ENCODE results near the gene ANTXRL.
A peak's percentile ranks its signal among the peaks of the same experiment; 100 is the strongest.
"Not testable (repeated sequence)": the region's sequence is repeated elsewhere in the genome, so short reads cannot be mapped to it uniquely, and the experiment has no call there.

ANTXRL gene

DNA sequence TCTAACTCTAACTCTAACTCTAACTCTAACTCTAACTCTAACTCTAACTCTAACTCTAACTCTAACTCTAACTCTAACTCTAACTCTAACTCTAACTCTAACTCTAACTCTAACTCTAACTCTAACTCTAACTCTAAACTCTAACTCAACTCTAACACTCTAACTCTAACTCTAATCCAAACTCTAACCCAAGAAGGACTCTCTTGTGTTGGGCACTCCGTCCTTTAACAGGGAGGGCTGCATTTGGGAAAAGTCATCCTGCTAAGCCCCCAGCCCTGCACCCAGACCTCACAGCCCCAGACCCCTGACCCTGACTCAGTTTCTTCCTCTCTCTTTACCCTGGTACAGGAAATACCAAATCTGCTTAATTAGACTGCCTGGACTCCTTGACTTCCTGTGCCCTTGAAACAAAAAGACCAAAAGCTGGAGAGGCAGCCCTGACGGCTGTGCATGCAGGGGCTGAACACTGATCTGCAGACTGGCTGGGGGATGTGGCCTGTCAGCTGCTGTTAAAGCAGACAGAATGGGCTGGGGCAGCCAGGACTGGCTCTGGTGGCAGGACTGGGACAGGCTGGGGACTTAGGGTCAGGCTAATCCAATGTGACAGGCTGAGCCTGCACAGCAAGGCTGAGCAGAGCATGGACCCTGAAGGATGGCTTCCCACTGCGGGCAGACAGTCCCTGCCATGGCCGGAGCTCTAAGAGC lies 14.8 kb upstream of the ANTXRL start:
- not testable (repeated sequence) for DNase-seq (ENCODE audit: insufficient read length, low spot score)

GRCh38 chr10:46272863-46273415 lies 13.9 kb upstream of the ANTXRL start:
- DNase-seq (ENCODE audit: insufficient read length, low spot score) (no peak), FAIRE-seq (no peak)

More for the DNA sequence above, 14.8 kb upstream of the ANTXRL start:
- FAIRE-seq: not testable (repeated sequence)

DNA sequence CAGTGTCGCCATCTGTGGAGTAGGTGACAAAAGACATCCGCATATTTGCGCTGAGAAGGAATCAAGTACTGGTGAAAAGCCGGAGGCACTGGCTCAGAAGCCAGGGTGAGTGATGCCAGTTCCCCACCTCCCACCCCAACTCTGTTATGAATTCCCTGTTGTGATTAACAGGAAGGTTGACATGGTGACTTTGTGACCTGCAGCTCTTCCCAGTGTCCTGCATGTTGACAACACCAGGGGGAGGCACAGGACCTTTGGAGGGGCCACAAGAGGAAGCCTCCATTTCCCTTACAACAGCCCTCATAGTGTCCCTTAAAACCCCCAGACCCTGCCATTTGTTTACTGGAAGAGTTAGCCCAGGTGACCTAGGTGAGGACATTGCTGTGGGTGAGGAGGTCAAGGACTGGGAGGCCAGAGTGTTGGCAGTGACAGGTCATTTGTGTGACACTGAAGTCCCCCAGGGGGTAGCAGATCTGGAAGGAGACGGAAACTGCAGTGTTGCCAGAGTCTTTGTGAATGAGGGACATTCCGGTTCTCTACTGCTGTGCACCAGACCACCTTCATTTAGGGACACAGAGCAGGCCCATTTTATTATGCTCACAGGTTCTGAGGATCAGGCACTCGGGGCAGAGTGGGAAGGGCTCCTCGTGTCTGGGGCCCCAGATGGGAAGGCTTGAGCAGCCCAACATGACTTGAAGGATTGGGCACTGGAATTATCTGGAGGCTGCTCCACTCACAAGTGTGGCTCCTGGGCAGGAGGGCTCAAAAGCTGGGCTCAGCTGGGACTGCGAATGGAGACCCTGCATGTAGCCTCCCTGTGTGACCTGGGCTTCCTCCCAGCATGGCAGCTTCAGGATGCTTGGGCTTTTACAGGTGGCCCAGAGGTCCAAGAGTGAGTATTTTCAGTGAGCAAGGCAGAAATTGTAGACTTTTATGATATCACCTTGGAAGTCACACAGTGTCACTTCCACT lies 13.0 kb upstream of the ANTXRL start:
- FAIRE-seq (no peak), DNase-seq (ENCODE audit: insufficient read length, low spot score) (no peak)

- no peak for DNase-seq (ENCODE audit: insufficient read length, low spot score)
- FAIRE-seq: no peak
Measured at GRCh38 chr10:46277840-46278239, 9.0 kb upstream of the ANTXRL start.

- FAIRE-seq; DNase-seq (ENCODE audit: insufficient read length, low spot score): not testable (repeated sequence)
Measured at GRCh38 chr10:46282421-46282831, 4.4 kb upstream of the ANTXRL start.

DNA sequence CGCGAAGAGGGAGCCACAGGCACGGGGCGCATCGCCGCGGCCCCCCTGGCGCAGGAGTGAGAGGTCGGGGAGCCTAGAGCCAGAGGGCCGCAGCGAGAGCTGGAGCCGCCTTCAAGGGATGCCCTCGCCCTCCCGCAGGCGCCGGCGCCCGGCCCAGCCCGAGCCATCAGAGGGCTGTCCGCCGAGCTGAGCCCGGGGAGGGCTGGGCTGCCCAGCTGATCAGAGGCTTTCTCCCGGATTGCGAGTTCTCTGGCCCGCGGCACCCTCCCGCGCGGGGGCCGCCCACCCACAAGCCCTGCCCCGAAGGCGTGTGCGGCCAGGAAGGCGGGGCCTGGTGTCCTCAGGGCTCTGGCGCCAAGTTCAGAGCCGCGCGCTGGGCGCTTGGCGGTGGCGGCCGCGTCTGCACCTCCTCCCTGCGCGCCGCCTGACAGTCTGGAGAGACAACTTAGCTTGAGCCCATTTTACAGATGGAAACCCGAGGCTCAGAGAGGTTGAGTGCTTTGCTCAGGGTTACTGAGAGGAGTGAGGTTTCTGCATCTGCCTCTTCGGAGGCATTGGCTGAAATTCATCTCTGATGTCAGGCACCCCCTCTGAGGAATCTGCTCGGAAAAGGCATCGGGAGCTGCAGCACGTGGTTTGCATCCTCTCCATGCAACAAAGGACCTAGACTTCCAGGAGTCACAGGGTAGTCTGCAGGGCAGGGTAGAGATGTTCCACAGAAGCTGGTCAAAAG lies 3.8 kb upstream of the ANTXRL start:
- DNase-seq (ENCODE audit: insufficient read length, low spot score) (peak; percentile 44), FAIRE-seq (no peak)

DNA sequence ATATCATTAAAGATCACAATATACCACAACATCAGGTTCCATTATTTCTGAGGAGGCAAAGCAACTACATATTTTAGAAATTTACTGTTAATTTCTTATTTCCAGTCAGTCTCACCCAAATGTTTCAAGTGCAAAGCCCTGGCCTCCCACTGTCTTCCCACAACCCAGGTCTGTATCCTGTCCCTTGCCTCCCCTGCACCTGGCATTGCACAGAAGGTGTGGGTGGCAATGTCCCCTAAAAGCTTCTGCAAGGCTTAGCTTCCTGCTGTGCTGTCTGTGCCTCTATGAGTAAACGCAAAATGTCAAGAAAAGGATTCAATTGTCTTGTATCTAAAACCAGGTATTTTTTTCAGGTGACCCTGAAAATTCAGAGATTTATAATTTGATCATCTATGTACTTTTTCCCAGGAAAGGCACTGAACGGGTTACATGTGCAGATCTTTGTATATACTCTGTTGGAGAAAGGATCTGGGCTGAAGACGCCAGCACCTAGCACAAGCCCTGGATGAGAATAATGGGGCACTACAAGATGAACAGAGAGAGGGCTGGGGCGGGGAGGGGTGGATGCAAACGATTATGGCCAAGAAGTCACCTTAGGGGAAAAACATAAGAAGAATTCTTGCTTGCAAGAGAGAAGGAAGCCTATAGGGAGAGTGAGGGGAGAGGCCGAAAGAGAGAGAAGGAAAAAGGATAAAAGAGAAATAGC lies 3.1 kb upstream of the ANTXRL start:
- FAIRE-seq: no peak
- no peak for DNase-seq (ENCODE audit: insufficient read length, low spot score)

- DNase-seq (ENCODE audit: insufficient read length, low spot score) (peak; percentile 79), FAIRE-seq (no peak)
Measured at GRCh38 chr10:46284286-46285229, 2.2 kb upstream of the ANTXRL start.

GRCh38 chr10:46285300-46285699 lies 1.5 kb upstream of the ANTXRL start:
- no peak for DNase-seq (ENCODE audit: insufficient read length, low spot score)
- no peak for FAIRE-seq

DNA sequence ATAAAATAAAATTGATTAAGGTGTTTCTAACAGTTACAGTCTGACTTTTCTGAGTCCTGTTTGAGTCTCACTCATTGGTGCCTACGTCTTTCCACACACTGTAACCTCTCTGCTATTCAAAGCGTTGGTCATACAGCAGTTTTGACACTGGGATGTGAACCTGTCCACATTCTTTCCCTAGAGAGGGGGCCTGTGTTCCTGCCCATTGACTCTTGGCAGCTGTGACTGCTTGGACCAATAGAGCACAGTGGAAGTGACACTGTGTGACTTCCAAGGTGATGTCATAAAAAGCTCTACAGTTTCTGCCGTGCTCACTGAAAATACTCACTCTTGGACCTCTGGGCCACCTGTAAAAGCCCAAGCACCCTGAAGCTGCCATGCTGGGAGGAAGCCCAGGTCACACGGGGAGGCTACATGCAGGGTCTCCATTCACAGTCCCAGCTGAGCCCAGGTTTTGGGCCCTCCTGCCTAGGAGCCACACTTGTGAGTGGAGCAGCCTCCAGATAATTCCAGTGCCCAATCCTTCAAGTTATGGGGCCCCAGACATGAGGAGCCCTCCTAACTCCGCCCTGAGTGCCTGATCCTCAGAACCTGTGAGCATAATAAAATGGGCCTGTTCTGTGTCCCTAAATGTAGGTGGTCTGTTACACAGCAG lies 704 bp upstream of the ANTXRL start:
- FAIRE-seq (no peak), DNase-seq (ENCODE audit: insufficient read length, low spot score) (no peak)

GRCh38 chr10:46287846-46288477 lies 1.2 kb downstream of the ANTXRL start:
- FAIRE-seq (no peak), DNase-seq (ENCODE audit: insufficient read length, low spot score) (no peak)

DNA sequence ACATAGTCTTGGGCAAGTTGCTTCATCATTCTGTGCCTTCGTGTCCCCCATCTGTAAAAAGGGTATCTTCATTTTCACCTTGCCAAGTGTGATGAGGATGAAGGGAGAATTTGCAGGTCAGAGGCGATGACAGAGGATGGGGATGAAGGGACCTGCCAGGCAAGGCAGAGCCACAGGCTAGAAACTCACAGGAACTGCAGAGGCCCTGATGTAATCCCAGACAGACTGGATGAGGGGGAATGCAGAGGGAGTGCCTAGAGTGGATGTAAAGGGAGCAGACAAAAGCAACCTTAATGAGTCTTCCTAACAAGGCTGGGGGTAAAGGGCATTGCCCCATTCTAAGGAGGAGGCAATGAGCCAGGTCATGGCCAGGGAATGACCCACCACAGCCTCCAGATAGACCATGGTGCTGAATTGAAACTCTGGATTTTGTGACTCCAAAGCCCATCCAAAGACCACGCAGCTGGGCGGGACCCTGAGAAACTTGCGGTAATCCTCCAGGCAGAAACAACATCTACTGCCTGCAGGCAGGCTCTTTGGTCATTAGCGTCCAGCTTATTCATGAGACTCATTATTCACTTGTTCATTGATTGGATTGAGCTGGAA lies 1.9 kb downstream of the ANTXRL start:
- DNase-seq (ENCODE audit: insufficient read length, low spot score) (no peak), FAIRE-seq (no peak)

GRCh38 chr10:46289209-46289810 lies 2.5 kb downstream of the ANTXRL start:
- FAIRE-seq (no peak), DNase-seq (ENCODE audit: insufficient read length, low spot score) (no peak)

GRCh38 chr10:46290101-46290886 lies 3.5 kb downstream of the ANTXRL start:
- FAIRE-seq: no peak

GRCh38 chr10:46291817-46292572 lies 5.2 kb downstream of the ANTXRL start:
- DNase-seq (ENCODE audit: insufficient read length, low spot score): no peak
- FAIRE-seq: no peak

More at GRCh38 chr10:46290101-46290886, 3.5 kb downstream of the ANTXRL start:
- no peak for DNase-seq (ENCODE audit: insufficient read length, low spot score)

GRCh38 chr10:46292573-46293023 lies 5.8 kb downstream of the ANTXRL start:
- DNase-seq (ENCODE audit: insufficient read length, low spot score) (no peak), FAIRE-seq (no peak)

All from HTR-8/SVneo (cell line).